Measurements from ENCODE around the gene PSTPIP2. TPM values are rescaled to one million over a fixed set of nuclear protein-coding genes. Genes with fewer than 3 reads are reported as not detected.

Gene PSTPIP2
- total and polyA plus RNA-seq, 2 experiments from 2014 or later = 3.8 to 6.4 TPM

DNA sequence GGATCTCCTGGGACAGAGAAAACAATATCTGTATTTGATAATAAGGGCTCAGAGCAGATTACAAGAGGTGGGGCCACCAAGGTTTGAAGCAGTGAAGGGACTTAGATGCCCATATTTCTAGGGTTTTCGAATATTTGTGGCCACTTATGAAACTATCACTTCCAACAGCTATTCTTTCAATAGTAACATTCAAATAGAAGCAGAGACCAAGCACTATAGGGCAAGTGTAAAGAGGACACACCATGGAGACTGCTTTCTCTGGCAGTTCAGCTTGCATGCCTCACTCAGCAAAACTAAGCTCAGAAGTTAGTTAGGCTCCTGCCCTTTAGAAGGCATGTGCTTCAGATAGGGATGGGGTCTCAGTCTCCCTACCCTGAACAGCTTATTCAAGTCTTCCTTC, 10.3 kb downstream of the PSTPIP2 start:
- Histone ChIP-seq H3K4me1 (ENCODE audit: insufficient read depth) (peaks cover 5% of the 10 kb centered on the region; the same call in 1 of the 2 replicates), H3K27ac (no peak overlapping the region), H3K36me3 (ENCODE audit: low read depth) (no peaks in the 10 kb centered on the region), H3K4me2 (ENCODE audit: unreplicated experiment) (no peak overlapping the region), H3K9ac (no peak overlapping the region), H2AFZ (no peak overlapping the region), H4K20me1 (ENCODE audit: insufficient read depth) (no peaks in the 10 kb centered on the region), H3K9me2 (ENCODE audit: insufficient read depth) (no peaks in the 10 kb centered on the region), H3K9me3 (ENCODE audit: low read depth) (no peaks in the 10 kb centered on the region), H3F3A (ENCODE audit: insufficient read depth) (0 out of 2 replicates have a peak, but pooled peaks cover 6% of the 10 kb centered on the region), H3K79me2 (ENCODE audit: insufficient read depth) (no peaks in the 10 kb centered on the region), H3K4me3 (no peak overlapping the region), H3K27me3 (replicated peaks; ENCODE audit: insufficient read depth) (no peaks in the 10 kb centered on the region)
- TF ChIP-seq EZH2phosphoT487 (IDR thresholded peaks at IDR 0.05; ENCODE audit: insufficient read depth, low read depth) (no peak), EZH2 (IDR thresholded peaks at IDR 0.05; ENCODE audit: insufficient read depth, poor library complexity, severe bottlenecking) (no peak)
- no peak for DNase-seq
- whole genome bisulfite sequencing, 2 experiments (ENCODE audit: low coverage in 1 of 2, low lambda C conversion rate in 2 of 2, missing lambda C conversion rate in 2 of 2) = 86 to 88% methylated on average over 1 of the region's 1 CpG
- in situ Hi-C loops (cut with MboI) = no loop called here

DNA sequence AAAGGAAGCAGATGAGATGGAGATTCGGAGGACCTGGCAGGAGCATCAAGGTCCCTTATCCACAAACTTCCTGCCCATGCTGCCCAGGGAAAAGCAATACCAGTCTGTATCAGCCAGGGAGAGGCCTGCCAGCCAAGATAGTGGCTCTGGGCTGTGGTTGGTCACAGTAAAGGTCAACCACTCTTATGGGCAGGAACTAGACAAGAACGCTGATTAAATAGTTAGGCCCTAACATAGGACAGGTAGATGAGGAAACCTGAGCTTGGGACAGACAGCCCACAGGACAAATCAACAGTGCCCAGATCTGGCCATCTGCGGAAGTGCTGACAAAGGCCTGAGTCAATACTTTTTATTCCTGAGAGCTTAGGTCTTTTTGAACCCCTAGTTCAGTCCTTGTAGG, 10.7 kb downstream of the PSTPIP2 start:
- H2AFZ ChIP-seq = no peak overlapping the region
- no peak overlapping the region for H3K4me2 ChIP-seq (ENCODE audit: unreplicated experiment)
- H3K27me3 ChIP-seq (replicated peaks; ENCODE audit: insufficient read depth) = no peaks in the 10 kb centered on the region
- no peaks in the 10 kb centered on the region for H4K20me1 ChIP-seq (ENCODE audit: insufficient read depth)
- no peak for DNase-seq
- TF ChIP-seq EZH2 (IDR thresholded peaks at IDR 0.05; ENCODE audit: insufficient read depth, poor library complexity, severe bottlenecking) = no peak
- no peak for TF ChIP-seq EZH2phosphoT487 (IDR thresholded peaks at IDR 0.05; ENCODE audit: insufficient read depth, low read depth)
- H3K27ac ChIP-seq = no peak overlapping the region
- no peak overlapping the region for H3K4me3 ChIP-seq
- H3F3A ChIP-seq (ENCODE audit: insufficient read depth) = 0 out of 2 replicates have a peak, but pooled peaks cover 6% of the 10 kb centered on the region
- no peaks in the 10 kb centered on the region for H3K9me2 ChIP-seq (ENCODE audit: insufficient read depth)
- peaks cover 5% of the 10 kb centered on the region; the same call in 1 of the 2 replicates for H3K4me1 ChIP-seq (ENCODE audit: insufficient read depth)
- in situ Hi-C loops (cut with MboI) = no loop called here
- no peak overlapping the region for H3K9ac ChIP-seq
- no peaks in the 10 kb centered on the region for H3K9me3 ChIP-seq (ENCODE audit: low read depth)
- WGBS, 2 experiments (ENCODE audit: low coverage in 1 of 2, low lambda C conversion rate in 2 of 2, missing lambda C conversion rate in 2 of 2) = 94 to 97% methylated on average over 3 of the region's 3 CpGs
- no peaks in the 10 kb centered on the region for H3K79me2 ChIP-seq (ENCODE audit: insufficient read depth)
- no peaks in the 10 kb centered on the region for H3K36me3 ChIP-seq (ENCODE audit: low read depth)

DNA sequence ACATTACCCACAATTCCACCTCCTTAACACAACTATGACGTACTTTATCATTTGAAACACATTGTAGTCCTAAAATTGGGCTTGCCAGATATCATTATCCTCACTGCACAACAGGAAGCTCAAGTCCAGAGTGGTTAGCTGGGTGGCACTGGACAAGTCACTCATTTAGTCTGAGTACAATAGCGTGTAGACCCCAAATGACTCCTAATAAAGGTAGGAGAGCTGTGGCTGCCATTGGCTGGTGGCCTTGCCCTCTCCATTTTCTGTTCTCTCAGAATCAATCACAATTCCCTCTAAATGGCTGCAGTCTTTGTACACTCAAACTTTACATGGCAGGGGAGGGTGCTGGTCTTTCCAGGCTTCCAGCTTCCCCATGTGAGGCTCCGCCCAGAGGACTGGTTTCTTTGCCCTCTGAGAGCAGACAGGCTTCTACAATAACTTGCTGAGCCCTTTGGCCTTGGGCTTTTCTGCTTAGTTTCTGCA, 11.7 kb downstream of the PSTPIP2 start:
- 96 to 97% methylated on average over 3 of the region's 3 CpGs for WGBS, 2 experiments (ENCODE audit: low coverage in 1 of 2, low lambda C conversion rate in 2 of 2, missing lambda C conversion rate in 2 of 2)
- no peaks in the 10 kb centered on the region for H3K36me3 ChIP-seq (ENCODE audit: low read depth)
- H3K9me3 ChIP-seq (ENCODE audit: low read depth) = no peaks in the 10 kb centered on the region
- no peak overlapping the region for H2AFZ ChIP-seq
- no peaks in the 10 kb centered on the region for H4K20me1 ChIP-seq (ENCODE audit: insufficient read depth)
- no peak overlapping the region for H3K4me2 ChIP-seq (ENCODE audit: unreplicated experiment)
- H3K27me3 ChIP-seq (replicated peaks; ENCODE audit: insufficient read depth) = no peaks in the 10 kb centered on the region
- H3K4me1 ChIP-seq (ENCODE audit: insufficient read depth) = peaks cover 9% of the 10 kb centered on the region
- no peak overlapping the region for H3K4me3 ChIP-seq
- H3F3A ChIP-seq (ENCODE audit: insufficient read depth) = 0 out of 2 replicates have a peak, but pooled peaks cover 6% of the 10 kb centered on the region
- no peaks in the 10 kb centered on the region for H3K9me2 ChIP-seq (ENCODE audit: insufficient read depth)
- no peak overlapping the region for H3K9ac ChIP-seq
- H3K79me2 ChIP-seq (ENCODE audit: insufficient read depth) = no peaks in the 10 kb centered on the region
- TF ChIP-seq EZH2phosphoT487 (IDR thresholded peaks at IDR 0.05; ENCODE audit: insufficient read depth, low read depth) (no peak), EZH2 (IDR thresholded peaks at IDR 0.05; ENCODE audit: insufficient read depth, poor library complexity, severe bottlenecking) (no peak)
- no peak for DNase-seq
- H3K27ac ChIP-seq = no peak overlapping the region
- in situ Hi-C loops (cut with MboI) = no loop called here

DNA sequence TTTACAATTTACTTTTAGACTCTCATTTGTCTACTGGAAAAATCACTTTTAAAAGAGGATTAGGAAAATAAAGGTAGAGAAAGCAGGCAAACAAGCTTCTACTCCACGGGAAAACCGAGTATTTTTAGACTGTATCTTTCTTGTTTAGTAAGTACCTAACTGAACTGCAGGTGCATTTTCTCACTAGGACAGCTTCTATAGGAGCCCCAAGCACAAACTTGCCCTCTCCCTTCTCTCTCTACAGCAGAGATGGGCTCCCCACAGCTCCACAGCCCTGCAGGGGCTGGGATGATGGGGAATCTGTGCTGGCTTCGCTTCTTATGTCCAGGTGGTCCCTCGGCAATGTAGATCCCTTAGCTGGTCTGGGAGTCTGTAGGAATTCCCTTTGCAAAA, 16.2 kb downstream of the PSTPIP2 start:
- no peaks in the 10 kb centered on the region for H3K9me3 ChIP-seq (ENCODE audit: low read depth)
- no peaks in the 10 kb centered on the region for H3K36me3 ChIP-seq (ENCODE audit: low read depth)
- TF ChIP-seq EZH2 (IDR thresholded peaks at IDR 0.05; ENCODE audit: insufficient read depth, poor library complexity, severe bottlenecking) (no peak), EZH2phosphoT487 (IDR thresholded peaks at IDR 0.05; ENCODE audit: insufficient read depth, low read depth) (no peak)
- no peaks in the 10 kb centered on the region for H3K27me3 ChIP-seq (replicated peaks; ENCODE audit: insufficient read depth)
- H3K27ac ChIP-seq = no peak overlapping the region
- no peak overlapping the region for H3K4me3 ChIP-seq
- H3K4me1 ChIP-seq (ENCODE audit: insufficient read depth) = peaks cover 30% of the 10 kb centered on the region
- no peak for DNase-seq
- WGBS, 2 experiments (ENCODE audit: low coverage in 1 of 2, low lambda C conversion rate in 2 of 2, missing lambda C conversion rate in 2 of 2) = 92 to 95% methylated on average over 4 of the region's 4 CpGs
- no peak overlapping the region for H2AFZ ChIP-seq
- no peak overlapping the region for H3K4me2 ChIP-seq (ENCODE audit: unreplicated experiment)
- in situ Hi-C loops (cut with MboI) = no loop called here
- H3F3A ChIP-seq (ENCODE audit: insufficient read depth) = peaks cover 30% of the 10 kb centered on the region
- no peaks in the 10 kb centered on the region for H3K9me2 ChIP-seq (ENCODE audit: insufficient read depth)
- no peaks in the 10 kb centered on the region for H4K20me1 ChIP-seq (ENCODE audit: insufficient read depth)
- no peak overlapping the region for H3K9ac ChIP-seq
- H3K79me2 ChIP-seq (ENCODE audit: insufficient read depth) = no peaks in the 10 kb centered on the region
